ENCODE data around the gene VWA8.
"Not testable (repeated sequence)": the region's sequence is repeated elsewhere in the genome, so short reads cannot be mapped to it uniquely, and the experiment has no call there.

The VWA8 gene

DNA sequence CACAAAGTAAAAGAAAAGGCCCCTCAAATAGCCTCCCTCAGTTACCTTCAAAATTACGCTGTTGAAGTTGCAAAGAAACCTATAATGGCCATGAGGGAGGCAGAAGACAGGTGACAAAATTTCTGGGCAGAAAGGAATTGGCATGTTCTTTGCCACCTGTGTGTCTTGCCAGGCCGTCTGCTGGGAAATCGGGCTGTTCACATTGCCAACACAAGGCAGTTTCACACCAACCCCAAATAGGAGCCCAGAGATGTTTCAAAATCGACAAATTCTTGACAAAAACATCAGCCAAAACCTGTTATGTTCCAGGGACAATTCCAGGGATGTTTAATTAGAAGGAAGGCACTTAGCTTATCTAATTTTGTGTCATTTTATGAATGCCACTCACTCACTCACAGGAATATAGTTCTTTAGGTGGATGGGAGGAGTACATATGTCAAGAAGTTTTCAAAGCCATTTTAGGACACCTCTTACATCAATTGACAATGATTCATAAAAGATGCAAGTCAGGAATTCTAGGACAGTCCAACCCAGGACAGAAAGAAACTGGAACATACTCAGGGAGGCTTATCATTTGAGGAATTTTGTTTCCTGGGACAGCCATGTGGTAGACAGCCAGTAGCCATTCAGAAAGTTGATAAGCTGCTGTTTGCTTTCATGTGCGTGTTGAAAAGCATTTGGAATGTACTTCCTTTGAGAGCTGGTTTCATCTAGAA is 339.0 kb downstream of the VWA8 start:
- no peak overlapping the region for H3K27ac ChIP-seq (ENCODE audit: low read length)
- no peak overlapping the region for H3K9ac ChIP-seq (ENCODE audit: low read length in 2 of 2)

DNA sequence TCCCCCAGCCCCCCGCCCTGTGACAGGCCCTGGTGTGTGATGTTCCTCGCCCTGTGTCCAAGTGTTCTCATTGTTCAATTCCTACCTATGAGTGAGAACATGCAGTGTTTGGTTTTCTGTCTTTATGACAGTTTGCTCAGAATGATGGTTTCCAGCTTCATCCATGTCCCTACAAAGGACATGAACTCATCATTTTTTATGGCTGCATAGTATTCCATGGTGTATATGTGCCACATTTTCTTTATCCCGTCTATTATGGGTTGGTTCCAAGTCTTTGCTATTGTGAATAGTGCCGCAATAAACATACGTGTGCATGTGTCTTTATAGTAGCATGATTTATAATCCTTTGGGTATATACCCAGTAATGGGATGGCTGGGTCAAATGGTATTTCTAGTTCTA is 343.3 kb downstream of the VWA8 start:
- H3K27ac ChIP-seq (ENCODE audit: low read length); H3K9ac ChIP-seq (ENCODE audit: low read length in 2 of 2); H3K27me3 ChIP-seq (ENCODE audit: control insufficient read depth in 1 of 2, insufficient read depth in 2 of 2, low read length in 2 of 2); H3K4me3 ChIP-seq (ENCODE audit: low read length in 2 of 2); H3K9me3 ChIP-seq (ENCODE audit: control insufficient read depth in 2 of 2, low read length in 2 of 2); H3K36me3 ChIP-seq (ENCODE audit: control insufficient read depth in 2 of 2, insufficient read depth in 2 of 2, low read length in 2 of 2); H3K4me1 ChIP-seq (ENCODE audit: control insufficient read depth, insufficient read depth, low read length): not testable (repeated sequence)

More for the DNA sequence above, 339.0 kb downstream of the VWA8 start:
- no peak overlapping the region for H3K4me3 ChIP-seq (ENCODE audit: low read length in 2 of 2)
- no peaks in the 10 kb centered on the region for H3K9me3 ChIP-seq (ENCODE audit: control insufficient read depth in 2 of 2, low read length in 2 of 2)
- no peaks in the 10 kb centered on the region for H3K27me3 ChIP-seq (ENCODE audit: control insufficient read depth in 1 of 2, insufficient read depth in 2 of 2, low read length in 2 of 2)
- H3K4me1 ChIP-seq (ENCODE audit: control insufficient read depth, insufficient read depth, low read length) = no peaks in the 10 kb centered on the region
- H3K36me3 ChIP-seq (ENCODE audit: control insufficient read depth in 2 of 2, insufficient read depth in 2 of 2, low read length in 2 of 2) = no peaks in the 10 kb centered on the region

DNA sequence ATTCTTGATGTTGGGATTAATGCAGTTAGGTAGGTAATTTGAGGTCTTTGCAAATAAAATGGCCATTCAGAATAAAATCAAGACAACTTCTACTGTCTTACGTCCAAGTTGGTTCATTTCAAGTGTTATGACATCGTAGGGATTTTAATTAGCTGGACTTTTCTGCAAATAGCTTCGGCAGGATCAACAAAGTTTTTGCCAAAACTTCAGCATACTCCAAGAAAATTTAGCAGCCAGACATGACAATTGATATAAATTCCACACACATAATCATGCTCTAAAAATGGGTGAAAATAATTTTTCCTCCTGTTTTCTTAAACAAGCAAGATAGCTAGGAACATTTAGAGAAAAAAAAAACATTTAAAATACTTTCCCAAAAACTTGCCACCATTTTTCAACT is 344.8 kb downstream of the VWA8 start:
- Histone ChIP-seq H3K9ac (ENCODE audit: low read length in 2 of 2) (no peak overlapping the region), H3K36me3 (ENCODE audit: control insufficient read depth in 2 of 2, insufficient read depth in 2 of 2, low read length in 2 of 2) (peaks cover 4% of the 10 kb centered on the region in 2 donors), H3K9me3 (ENCODE audit: control insufficient read depth in 2 of 2, low read length in 2 of 2) (no peaks in the 10 kb centered on the region), H3K27me3 (ENCODE audit: control insufficient read depth in 1 of 2, insufficient read depth in 2 of 2, low read length in 2 of 2) (no peaks in the 10 kb centered on the region), H3K4me1 (ENCODE audit: control insufficient read depth, insufficient read depth, low read length) (peaks cover 7% of the 10 kb centered on the region), H3K4me3 (ENCODE audit: low read length in 2 of 2) (no peak overlapping the region), H3K27ac (ENCODE audit: low read length) (no peak overlapping the region)

DNA sequence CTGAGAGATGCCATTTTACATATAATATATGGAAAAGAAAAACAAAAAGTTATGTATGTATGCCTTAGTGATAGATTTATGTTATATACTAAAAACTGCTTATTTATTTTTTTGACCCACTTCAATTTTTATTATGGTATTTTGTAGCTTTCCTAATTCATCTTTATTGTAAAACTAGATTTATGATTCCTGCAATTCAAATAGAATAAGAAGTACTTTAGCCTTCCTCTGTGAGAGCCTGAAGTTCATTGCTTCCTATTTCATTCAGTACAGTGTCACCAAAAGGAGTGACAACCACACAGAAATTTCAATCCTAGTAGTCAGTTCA is 345.4 kb downstream of the VWA8 start:
- Histone ChIP-seq H3K27ac (ENCODE audit: low read length) (no peak overlapping the region), H3K4me1 (ENCODE audit: control insufficient read depth, insufficient read depth, low read length) (peaks cover 7% of the 10 kb centered on the region), H3K36me3 (ENCODE audit: control insufficient read depth in 2 of 2, insufficient read depth in 2 of 2, low read length in 2 of 2) (peaks cover 10 to 11% of the 10 kb centered on the region in 2 donors), H3K9me3 (ENCODE audit: control insufficient read depth in 2 of 2, low read length in 2 of 2) (no peaks in the 10 kb centered on the region), H3K4me3 (ENCODE audit: low read length in 2 of 2) (no peak overlapping the region), H3K27me3 (ENCODE audit: control insufficient read depth in 1 of 2, insufficient read depth in 2 of 2, low read length in 2 of 2) (no peaks in the 10 kb centered on the region), H3K9ac (ENCODE audit: low read length in 2 of 2) (no peak overlapping the region)

DNA sequence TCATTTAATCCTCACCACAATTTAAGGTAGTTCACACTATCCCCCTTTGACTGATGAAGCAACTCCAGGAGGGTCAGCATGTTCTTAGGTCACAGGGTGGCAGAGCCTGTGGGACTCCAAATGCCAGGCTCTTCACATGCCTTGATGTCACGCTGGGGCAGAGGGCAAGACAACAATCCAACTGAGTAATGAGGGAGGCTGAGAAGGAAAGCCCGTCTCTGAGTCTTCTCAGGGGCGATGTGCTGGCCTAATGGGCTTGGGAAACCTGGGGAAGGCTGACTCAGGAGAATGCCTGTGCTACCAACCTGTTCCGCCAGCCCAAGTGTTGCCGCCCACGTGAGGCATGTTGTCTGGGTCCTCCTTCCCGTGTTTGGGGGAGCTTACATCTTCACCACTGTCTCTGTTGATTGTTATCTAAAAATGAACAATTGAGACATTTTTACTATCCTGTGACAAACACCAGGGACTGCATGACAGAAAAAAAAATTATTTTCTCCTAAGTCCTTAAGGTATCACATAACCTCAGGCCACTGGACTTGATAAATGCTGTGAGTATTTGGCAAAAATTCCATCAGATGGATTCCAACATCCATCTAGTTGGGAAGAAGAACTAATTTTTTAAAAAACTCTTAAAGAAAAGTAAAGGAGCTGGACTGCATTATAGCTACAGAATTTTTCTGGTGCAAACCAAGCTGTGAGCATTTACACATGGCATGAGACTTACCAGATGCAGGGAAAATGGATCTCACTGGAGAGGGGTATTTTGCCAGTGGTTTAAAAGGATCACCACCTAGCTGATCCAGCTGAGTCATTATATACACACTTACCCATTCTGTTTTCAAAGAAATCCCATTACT is 346.0 kb downstream of the VWA8 start:
- no peak overlapping the region for H3K4me3 ChIP-seq (ENCODE audit: low read length in 2 of 2)

GRCh38 chr13:41613984-41614661 is 346.8 kb downstream of the VWA8 start:
- Histone ChIP-seq H3K27ac (ENCODE audit: low read length) (no peak overlapping the region), H3K36me3 (ENCODE audit: control insufficient read depth in 2 of 2, insufficient read depth in 2 of 2, low read length in 2 of 2) (peaks cover 19 to 20% of the 10 kb centered on the region in 2 donors), H3K27me3 (ENCODE audit: control insufficient read depth in 1 of 2, insufficient read depth in 2 of 2, low read length in 2 of 2) (no peaks in the 10 kb centered on the region), H3K9me3 (ENCODE audit: control insufficient read depth in 2 of 2, low read length in 2 of 2) (no peaks in the 10 kb centered on the region), H3K4me1 (ENCODE audit: control insufficient read depth, insufficient read depth, low read length) (peaks cover 7% of the 10 kb centered on the region), H3K9ac (ENCODE audit: low read length in 2 of 2) (no peak overlapping the region), H3K4me3 (ENCODE audit: low read length in 2 of 2) (no peak overlapping the region)

More for the DNA sequence above, 346.0 kb downstream of the VWA8 start:
- no peaks in the 10 kb centered on the region for H3K9me3 ChIP-seq (ENCODE audit: control insufficient read depth in 2 of 2, low read length in 2 of 2)
- no peak overlapping the region for H3K27ac ChIP-seq (ENCODE audit: low read length)
- H3K9ac ChIP-seq (ENCODE audit: low read length in 2 of 2) = no peak overlapping the region
- peaks cover 7% of the 10 kb centered on the region for H3K4me1 ChIP-seq (ENCODE audit: control insufficient read depth, insufficient read depth, low read length)
- no peaks in the 10 kb centered on the region for H3K27me3 ChIP-seq (ENCODE audit: control insufficient read depth in 1 of 2, insufficient read depth in 2 of 2, low read length in 2 of 2)
- H3K36me3 ChIP-seq (ENCODE audit: control insufficient read depth in 2 of 2, insufficient read depth in 2 of 2, low read length in 2 of 2) = peaks cover 15 to 16% of the 10 kb centered on the region in 2 donors

- no peak overlapping the region for H3K9ac ChIP-seq (ENCODE audit: low read length in 2 of 2)
- peaks cover 22 to 25% of the 10 kb centered on the region in 2 donors for H3K36me3 ChIP-seq (ENCODE audit: control insufficient read depth in 2 of 2, insufficient read depth in 2 of 2, low read length in 2 of 2)
- no peaks in the 10 kb centered on the region for H3K27me3 ChIP-seq (ENCODE audit: control insufficient read depth in 1 of 2, insufficient read depth in 2 of 2, low read length in 2 of 2)
- no peak overlapping the region for H3K4me3 ChIP-seq (ENCODE audit: low read length in 2 of 2)
- no peaks in the 10 kb centered on the region for H3K9me3 ChIP-seq (ENCODE audit: control insufficient read depth in 2 of 2, low read length in 2 of 2)
- peaks cover 7% of the 10 kb centered on the region for H3K4me1 ChIP-seq (ENCODE audit: control insufficient read depth, insufficient read depth, low read length)
- H3K27ac ChIP-seq (ENCODE audit: low read length) = no peak overlapping the region
Measured at GRCh38 chr13:41613471-41613870, 347.4 kb downstream of the VWA8 start.

- Histone ChIP-seq H3K4me1 (ENCODE audit: control insufficient read depth, insufficient read depth, low read length) (peaks cover 7% of the 10 kb centered on the region), H3K27ac (ENCODE audit: low read length) (no peak overlapping the region), H3K9me3 (ENCODE audit: control insufficient read depth in 2 of 2, low read length in 2 of 2) (no peaks in the 10 kb centered on the region), H3K9ac (ENCODE audit: low read length in 2 of 2) (no peak overlapping the region), H3K36me3 (ENCODE audit: control insufficient read depth in 2 of 2, insufficient read depth in 2 of 2, low read length in 2 of 2) (peaks cover 28 to 31% of the 10 kb centered on the region in 2 donors), H3K27me3 (ENCODE audit: control insufficient read depth in 1 of 2, insufficient read depth in 2 of 2, low read length in 2 of 2) (no peaks in the 10 kb centered on the region), H3K4me3 (ENCODE audit: low read length in 2 of 2) (no peak overlapping the region)
Measured at GRCh38 chr13:41611385-41611784, 349.5 kb downstream of the VWA8 start.

DNA sequence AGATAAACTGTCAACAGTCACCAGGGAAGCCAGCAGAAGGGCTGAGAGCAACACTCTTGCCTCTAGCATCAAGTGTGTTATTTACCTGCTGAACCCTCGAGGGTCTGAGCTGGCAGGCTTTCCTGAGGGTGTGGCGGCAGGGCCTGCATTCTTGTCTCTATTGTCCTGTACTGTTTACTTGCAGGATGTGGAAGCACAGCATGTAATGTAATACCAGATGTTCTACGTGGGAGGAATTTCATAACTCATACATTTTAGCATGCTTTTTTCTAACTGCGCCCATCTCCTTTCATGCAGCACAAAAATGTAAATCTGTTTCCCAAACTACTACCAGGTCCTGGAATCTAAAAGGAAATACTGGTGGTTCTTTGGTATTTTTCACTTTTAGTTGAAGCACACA is 350.5 kb downstream of the VWA8 start:
- H3K36me3 ChIP-seq (ENCODE audit: control insufficient read depth in 2 of 2, insufficient read depth in 2 of 2, low read length in 2 of 2) = peaks cover 28 to 32% of the 10 kb centered on the region in 2 donors
- no peak overlapping the region for H3K9ac ChIP-seq (ENCODE audit: low read length in 2 of 2)
- no peaks in the 10 kb centered on the region for H3K27me3 ChIP-seq (ENCODE audit: control insufficient read depth in 1 of 2, insufficient read depth in 2 of 2, low read length in 2 of 2)
- H3K4me3 ChIP-seq (ENCODE audit: low read length in 2 of 2) = no peak overlapping the region
- no peak overlapping the region for H3K27ac ChIP-seq (ENCODE audit: low read length)
- H3K9me3 ChIP-seq (ENCODE audit: control insufficient read depth in 2 of 2, low read length in 2 of 2) = no peaks in the 10 kb centered on the region
- H3K4me1 ChIP-seq (ENCODE audit: control insufficient read depth, insufficient read depth, low read length) = peaks cover 7% of the 10 kb centered on the region

GRCh38 chr13:41609828-41610227 is 351.1 kb downstream of the VWA8 start:
- Histone ChIP-seq H3K4me3 (ENCODE audit: low read length in 2 of 2) (no peak overlapping the region), H3K4me1 (ENCODE audit: control insufficient read depth, insufficient read depth, low read length) (peaks cover 6% of the 10 kb centered on the region), H3K27ac (ENCODE audit: low read length) (no peak overlapping the region), H3K9ac (ENCODE audit: low read length in 2 of 2) (no peak overlapping the region), H3K27me3 (ENCODE audit: control insufficient read depth in 1 of 2, insufficient read depth in 2 of 2, low read length in 2 of 2) (no peaks in the 10 kb centered on the region), H3K36me3 (ENCODE audit: control insufficient read depth in 2 of 2, insufficient read depth in 2 of 2, low read length in 2 of 2) (peaks cover 28 to 34% of the 10 kb centered on the region in 2 donors), H3K9me3 (ENCODE audit: control insufficient read depth in 2 of 2, low read length in 2 of 2) (no peaks in the 10 kb centered on the region)

All from stomach smooth muscle (tissue), 2 donors.